ENCODE measurements around the gene NUP155.
"Not testable (repeated sequence)": the region's sequence is repeated elsewhere in the genome, so short reads cannot be mapped to it uniquely, and the experiment has no call there.

The NUP155 gene

GRCh38 chr5:37370864-37371726 lies at the start of gene NUP155:
Gene NUP155 (minus strand): TSS chr5:37371106. CDS start chr5:37370977, 129 bp downstream.
- peak; percentile 32 to 96 (median 90) for DNase-seq

- no peak for DNase-seq
Measured at GRCh38 chr5:37417347-37417746, 46.4 kb upstream of the NUP155 start.

GRCh38 chr5:37415456-37415855 lies 44.5 kb upstream of the NUP155 start:
- not testable (repeated sequence) for DNase-seq

GRCh38 chr5:37412515-37412914 lies 41.6 kb upstream of the NUP155 start:
- DNase-seq = no peak

- DNase-seq = no peak
Measured at GRCh38 chr5:37400501-37400900, 29.6 kb upstream of the NUP155 start.

- DNase-seq = no peak
Measured at GRCh38 chr5:37396352-37396751, 25.4 kb upstream of the NUP155 start.

GRCh38 chr5:37391591-37391990 lies 20.7 kb upstream of the NUP155 start:
- no peak for DNase-seq

- peak; percentile 19 to 90 (median 80) for DNase-seq
Measured at GRCh38 chr5:37379100-37379628, 8.3 kb upstream of the NUP155 start, which contains the start of gene WDR70. Gene WDR70 (plus strand): TSS chr5:37379318. CDS start chr5:37379368, 50 bp downstream.

- not testable (repeated sequence) for DNase-seq
Measured at GRCh38 chr5:37378066-37378465, 7.2 kb upstream of the NUP155 start.

GRCh38 chr5:37375091-37375490 lies 4.2 kb upstream of the NUP155 start:
- DNase-seq = no peak

GRCh38 chr5:37370550-37370863 lies 399 bp downstream of the NUP155 start:
- no peak for DNase-seq

- DNase-seq = no peak
Measured at GRCh38 chr5:37355161-37355560, 15.7 kb downstream of the NUP155 start.

GRCh38 chr5:37342741-37343140 lies 28.2 kb downstream of the NUP155 start:
- not testable (repeated sequence) for DNase-seq

- not testable (repeated sequence) for DNase-seq
Measured at GRCh38 chr5:37334754-37335153, 36.2 kb downstream of the NUP155 start.

- no peak for DNase-seq
Measured at GRCh38 chr5:37326536-37326935, 44.4 kb downstream of the NUP155 start.

- no peak for DNase-seq
Measured at GRCh38 chr5:37323607-37324006, 47.3 kb downstream of the NUP155 start.

- DNase-seq = no peak
Measured at GRCh38 chr5:37319037-37319782, 51.7 kb downstream of the NUP155 start.

- DNase-seq = no peak
Measured at GRCh38 chr5:37316027-37316426, 54.9 kb downstream of the NUP155 start.

GRCh38 chr5:37310360-37310759 lies 60.5 kb downstream of the NUP155 start:
- no peak for DNase-seq

- no peak for DNase-seq
Measured at GRCh38 chr5:37308793-37309192, 62.1 kb downstream of the NUP155 start.

- no peak for DNase-seq
Measured at GRCh38 chr5:37304888-37305287, 66.0 kb downstream of the NUP155 start.

GRCh38 chr5:37296313-37296712 lies 74.6 kb downstream of the NUP155 start:
- DNase-seq = not testable (repeated sequence)
